ENCODE results near the gene ECSCR. TPM values are rescaled to one million over a fixed set of nuclear protein-coding genes. Genes with fewer than 3 reads are reported as not detected.
"Not testable (repeated sequence)": the region's sequence is repeated elsewhere in the genome, so short reads cannot be mapped to it uniquely, and the experiment has no call there.

The ECSCR gene, protein sequence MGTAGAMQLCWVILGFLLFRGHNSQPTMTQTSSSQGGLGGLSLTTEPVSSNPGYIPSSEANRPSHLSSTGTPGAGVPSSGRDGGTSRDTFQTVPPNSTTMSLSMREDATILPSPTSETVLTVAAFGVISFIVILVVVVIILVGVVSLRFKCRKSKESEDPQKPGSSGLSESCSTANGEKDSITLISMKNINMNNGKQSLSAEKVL
- total RNA-seq, result 37.1 TPM

DNA sequence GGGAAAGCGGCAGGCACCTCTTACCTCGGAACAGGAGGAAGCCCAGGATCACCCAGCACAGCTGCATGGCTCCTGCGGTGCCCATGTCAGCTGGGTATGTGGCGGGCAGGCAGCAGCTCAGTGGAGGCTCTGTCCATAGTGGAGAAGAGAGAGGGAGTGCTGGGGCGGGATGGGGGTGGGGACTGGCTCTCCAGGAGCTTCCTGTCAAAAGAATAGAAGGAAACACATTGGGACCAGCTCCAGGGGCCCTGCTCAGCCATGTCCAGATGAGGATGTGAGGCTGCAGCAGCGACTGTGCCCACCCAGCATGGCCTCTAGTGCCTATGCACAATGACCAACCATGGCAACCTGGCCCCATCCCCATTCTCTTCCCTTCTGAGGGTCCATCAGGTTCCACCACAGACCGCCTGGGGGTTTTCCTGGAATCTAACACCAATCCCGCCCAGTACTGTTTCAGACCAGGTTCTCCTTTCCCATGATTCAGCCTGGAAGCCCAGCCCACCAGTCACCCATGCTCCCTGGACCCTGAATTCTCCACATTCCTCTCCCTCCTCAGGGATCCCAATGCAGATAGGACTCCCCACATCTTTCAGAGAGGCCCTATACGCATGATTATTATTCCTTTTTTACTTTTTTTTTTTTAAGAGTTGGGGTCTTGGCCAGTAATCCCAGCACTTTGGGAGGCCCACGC lies at the start of gene ECSCR:
TSS of gene ECSCR (minus strand) at position 158 of the 691 bp plus-strand sequence. CDS start at position 85, 73 bp downstream.
- intact Hi-C loops (cut with DNase I), result no loop called here
- Histone ChIP-seq H3K4me3 (peak within 1 kb of the TSS; percentile 10 to 37), H3K36me3 (no peaks in the 10 kb centered on the region), H3K4me1 (peaks cover 10% of the 10 kb centered on the region), H3K27me3 (no peaks in the 10 kb centered on the region), H3K9me3 (no peaks in the 10 kb centered on the region), H3K27ac (peak within 1 kb of the TSS; percentile 43)
- TF ChIP-seq POLR2A (IDR thresholded peaks at IDR 0.05) (no peak), POLR2AphosphoS5 (IDR thresholded peaks at IDR 0.05; ENCODE audit: insufficient read depth in 1 of 2, low read depth in 1 of 2) (no peak)
- TF ChIP-seq, protein P1, sequence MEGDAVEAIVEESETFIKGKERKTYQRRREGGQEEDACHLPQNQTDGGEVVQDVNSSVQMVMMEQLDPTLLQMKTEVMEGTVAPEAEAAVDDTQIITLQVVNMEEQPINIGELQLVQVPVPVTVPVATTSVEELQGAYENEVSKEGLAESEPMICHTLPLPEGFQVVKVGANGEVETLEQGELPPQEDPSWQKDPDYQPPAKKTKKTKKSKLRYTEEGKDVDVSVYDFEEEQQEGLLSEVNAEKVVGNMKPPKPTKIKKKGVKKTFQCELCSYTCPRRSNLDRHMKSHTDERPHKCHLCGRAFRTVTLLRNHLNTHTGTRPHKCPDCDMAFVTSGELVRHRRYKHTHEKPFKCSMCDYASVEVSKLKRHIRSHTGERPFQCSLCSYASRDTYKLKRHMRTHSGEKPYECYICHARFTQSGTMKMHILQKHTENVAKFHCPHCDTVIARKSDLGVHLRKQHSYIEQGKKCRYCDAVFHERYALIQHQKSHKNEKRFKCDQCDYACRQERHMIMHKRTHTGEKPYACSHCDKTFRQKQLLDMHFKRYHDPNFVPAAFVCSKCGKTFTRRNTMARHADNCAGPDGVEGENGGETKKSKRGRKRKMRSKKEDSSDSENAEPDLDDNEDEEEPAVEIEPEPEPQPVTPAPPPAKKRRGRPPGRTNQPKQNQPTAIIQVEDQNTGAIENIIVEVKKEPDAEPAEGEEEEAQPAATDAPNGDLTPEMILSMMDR (IDR thresholded peaks at IDR 0.05), result no peak
- DNase-seq (ENCODE audit: extremely low spot score in 2 of 2), result no peak

DNA sequence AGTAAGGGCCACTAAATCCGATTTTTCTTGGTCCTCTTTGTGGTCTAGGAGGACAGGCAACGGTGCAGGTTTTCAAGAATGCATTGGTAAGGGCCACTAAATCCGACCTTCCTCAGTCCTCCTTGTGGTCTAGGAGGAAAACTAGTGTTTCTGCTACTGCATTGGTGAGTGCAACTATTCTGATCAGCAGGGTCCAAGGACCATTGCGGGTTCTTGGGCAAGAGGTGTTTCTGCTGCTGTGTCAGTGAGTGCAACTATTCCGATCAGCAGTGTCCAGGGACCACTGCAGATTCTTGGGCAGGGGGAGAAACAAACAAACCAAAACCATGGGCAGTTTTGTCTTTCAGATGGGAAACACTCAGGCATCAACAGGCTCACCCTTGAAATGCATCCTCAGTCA lies 42.2 kb upstream of the ECSCR start:
- DNase-seq (ENCODE audit: extremely low spot score in 2 of 2); H3K27me3 ChIP-seq; intact Hi-C loops (cut with DNase I); H3K27ac ChIP-seq; H3K4me1 ChIP-seq; H3K36me3 ChIP-seq; H3K9me3 ChIP-seq; H3K4me3 ChIP-seq: not testable (repeated sequence)

DNA sequence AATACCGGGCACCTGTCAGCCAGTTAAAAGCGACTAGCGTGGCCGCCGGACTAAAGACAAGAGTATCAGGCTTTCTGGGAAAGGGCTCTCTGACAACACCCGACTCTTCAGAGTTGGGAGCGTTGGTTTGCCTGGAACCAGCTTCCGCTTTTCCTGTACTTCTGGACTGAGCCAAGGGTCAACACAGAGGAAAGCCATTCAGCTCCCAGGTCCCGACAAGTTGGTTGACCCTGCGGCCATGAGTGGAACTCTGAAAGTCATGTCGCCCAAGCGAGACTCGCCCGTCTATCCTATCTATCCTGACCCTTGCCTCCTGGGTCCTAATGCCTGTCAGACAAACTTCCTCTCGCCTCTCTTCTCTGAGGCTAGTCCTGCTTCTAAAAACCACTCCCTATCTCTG lies 41.3 kb upstream of the ECSCR start:
- H3K9me3 ChIP-seq; H3K4me1 ChIP-seq; H3K27me3 ChIP-seq; H3K4me3 ChIP-seq; H3K27ac ChIP-seq; H3K36me3 ChIP-seq; intact Hi-C loops (cut with DNase I); DNase-seq (ENCODE audit: extremely low spot score in 2 of 2): not testable (repeated sequence)

DNA sequence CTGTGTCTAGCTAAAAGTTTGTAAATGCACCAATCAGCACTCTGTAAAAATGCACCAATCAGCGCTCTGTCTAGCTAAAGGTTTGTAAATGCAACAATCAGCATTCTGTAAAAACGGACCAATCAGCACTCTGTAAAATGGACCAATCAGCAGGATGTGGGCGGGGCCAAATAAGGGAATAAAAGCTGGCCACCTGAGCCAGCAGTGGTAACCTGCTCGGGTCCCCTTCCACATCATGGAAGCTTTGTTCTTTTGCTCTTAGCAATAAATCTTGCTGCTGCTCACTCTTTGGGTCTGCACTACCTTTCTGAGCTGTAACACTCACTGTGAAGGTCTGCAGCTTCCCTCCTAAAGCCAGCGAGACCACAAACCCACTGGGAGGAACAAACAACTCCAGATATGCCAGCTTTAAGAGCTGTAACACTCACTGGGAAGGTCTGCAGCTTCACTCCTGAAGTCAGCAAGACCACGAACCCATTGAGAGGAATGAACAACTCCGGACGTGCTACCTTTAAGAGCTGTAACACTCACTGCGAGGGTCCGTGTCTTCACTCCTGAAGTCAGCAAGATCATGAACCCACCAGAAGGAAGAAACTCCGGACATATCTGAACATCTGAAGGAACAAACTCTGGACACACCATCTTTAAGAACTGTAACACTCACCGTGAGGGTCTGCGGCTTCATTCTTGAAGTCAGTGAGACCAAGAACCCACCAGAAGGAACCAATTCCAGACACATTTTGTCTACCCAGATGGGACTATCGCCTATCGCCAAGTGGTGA lies 40.7 kb upstream of the ECSCR start:
- H3K36me3 ChIP-seq; H3K27me3 ChIP-seq; intact Hi-C loops (cut with DNase I); DNase-seq (ENCODE audit: extremely low spot score in 2 of 2); H3K4me3 ChIP-seq; H3K9me3 ChIP-seq; H3K27ac ChIP-seq; H3K4me1 ChIP-seq: not testable (repeated sequence)

DNA sequence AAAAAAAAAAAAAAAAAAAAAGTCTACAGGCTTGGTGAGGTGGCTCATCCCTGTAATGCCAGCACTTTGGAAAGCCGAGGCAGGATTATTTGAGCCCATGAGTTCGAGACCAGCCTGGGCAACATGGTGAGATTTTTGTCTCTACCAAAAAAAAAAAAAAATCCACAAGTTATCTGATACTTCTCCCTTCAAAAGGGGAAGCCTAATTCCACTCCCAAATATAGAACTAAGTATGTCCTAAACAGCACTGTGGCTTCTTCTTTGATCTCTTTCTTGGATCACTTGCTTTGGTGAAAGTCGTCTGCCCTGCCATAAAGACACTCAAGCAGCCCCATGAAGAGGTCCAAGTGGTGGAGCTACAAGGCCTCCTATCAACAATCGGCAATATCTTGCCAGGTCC lies 38.8 kb upstream of the ECSCR start:
- TF ChIP-seq POLR2AphosphoS5 (IDR thresholded peaks at IDR 0.05; ENCODE audit: insufficient read depth in 1 of 2, low read depth in 1 of 2) (no peak), POLR2A (IDR thresholded peaks at IDR 0.05) (no peak)
- TF ChIP-seq, protein P1 (IDR thresholded peaks at IDR 0.05), result no peak
- Histone ChIP-seq H3K36me3 (no peaks in the 10 kb centered on the region), H3K27ac (no peak overlapping the region), H3K4me3 (no peak overlapping the region), H3K9me3 (no peaks in the 10 kb centered on the region), H3K4me1 (no peaks in the 10 kb centered on the region), H3K27me3 (no peaks in the 10 kb centered on the region)
- intact Hi-C loops (cut with DNase I), result no loop called here
- no peak for DNase-seq (ENCODE audit: extremely low spot score in 2 of 2)

DNA sequence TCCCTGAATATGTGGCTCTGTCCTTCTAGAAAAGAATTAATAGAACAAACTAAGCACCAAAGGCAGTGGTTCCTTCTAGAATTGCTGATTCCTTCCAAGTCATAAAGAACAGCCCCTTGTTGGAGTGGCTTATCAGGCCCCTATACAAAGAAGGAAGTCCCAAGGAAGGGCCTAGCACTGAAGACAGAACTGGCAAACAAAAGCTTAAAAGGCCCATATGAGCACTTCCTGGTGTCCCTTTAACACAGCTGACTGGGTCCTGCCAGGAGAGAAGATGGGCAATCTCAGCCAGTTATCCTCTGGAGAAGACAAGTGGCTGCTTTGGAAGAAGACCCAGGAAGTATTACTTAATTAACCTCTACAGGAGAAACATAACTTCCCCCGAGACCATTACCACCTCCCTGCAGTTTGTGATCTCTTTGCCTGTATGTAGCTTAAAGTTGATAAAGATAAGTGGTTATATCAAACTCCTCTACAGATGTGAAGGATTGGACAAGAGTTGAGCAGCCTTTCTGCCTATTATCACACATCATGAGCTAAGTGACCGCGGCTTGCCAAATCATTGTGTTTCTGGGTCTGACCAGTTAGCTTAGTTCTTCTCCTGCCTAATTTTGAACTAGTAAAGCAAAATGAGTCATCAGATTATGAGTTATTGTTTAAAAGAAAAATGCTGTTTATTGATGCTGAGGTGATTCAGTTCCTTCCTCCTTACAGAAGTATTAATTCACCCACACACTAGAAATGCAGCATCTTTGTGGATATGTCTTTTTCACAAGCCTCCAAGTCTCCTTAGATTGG lies 33.3 kb upstream of the ECSCR start:
- TF ChIP-seq POLR2A (IDR thresholded peaks at IDR 0.05) (no peak), POLR2AphosphoS5 (IDR thresholded peaks at IDR 0.05; ENCODE audit: insufficient read depth in 1 of 2, low read depth in 1 of 2) (peak in 1 of 2 donors; percentile 53)
- TF ChIP-seq, protein P1 (IDR thresholded peaks at IDR 0.05), result no peak
- Histone ChIP-seq H3K36me3 (no peaks in the 10 kb centered on the region), H3K27me3 (no peaks in the 10 kb centered on the region), H3K9me3 (no peaks in the 10 kb centered on the region), H3K4me3 (no peak overlapping the region), H3K27ac (no peak overlapping the region), H3K4me1 (peaks cover 21% of the 10 kb centered on the region)
- intact Hi-C loops (cut with DNase I), result no loop called here
- DNase-seq (ENCODE audit: extremely low spot score in 2 of 2), result no peak

Data from vagina (tissue), 2 donors.